Measurements from ENCODE around the gene YJEFN3. TPM values are rescaled to one million over a fixed set of nuclear protein-coding genes. Genes with fewer than 3 reads are reported as not detected.

Gene YJEFN3
- total RNA-seq, 1 experiment from 2014 or later: 11.1 TPM

DNA sequence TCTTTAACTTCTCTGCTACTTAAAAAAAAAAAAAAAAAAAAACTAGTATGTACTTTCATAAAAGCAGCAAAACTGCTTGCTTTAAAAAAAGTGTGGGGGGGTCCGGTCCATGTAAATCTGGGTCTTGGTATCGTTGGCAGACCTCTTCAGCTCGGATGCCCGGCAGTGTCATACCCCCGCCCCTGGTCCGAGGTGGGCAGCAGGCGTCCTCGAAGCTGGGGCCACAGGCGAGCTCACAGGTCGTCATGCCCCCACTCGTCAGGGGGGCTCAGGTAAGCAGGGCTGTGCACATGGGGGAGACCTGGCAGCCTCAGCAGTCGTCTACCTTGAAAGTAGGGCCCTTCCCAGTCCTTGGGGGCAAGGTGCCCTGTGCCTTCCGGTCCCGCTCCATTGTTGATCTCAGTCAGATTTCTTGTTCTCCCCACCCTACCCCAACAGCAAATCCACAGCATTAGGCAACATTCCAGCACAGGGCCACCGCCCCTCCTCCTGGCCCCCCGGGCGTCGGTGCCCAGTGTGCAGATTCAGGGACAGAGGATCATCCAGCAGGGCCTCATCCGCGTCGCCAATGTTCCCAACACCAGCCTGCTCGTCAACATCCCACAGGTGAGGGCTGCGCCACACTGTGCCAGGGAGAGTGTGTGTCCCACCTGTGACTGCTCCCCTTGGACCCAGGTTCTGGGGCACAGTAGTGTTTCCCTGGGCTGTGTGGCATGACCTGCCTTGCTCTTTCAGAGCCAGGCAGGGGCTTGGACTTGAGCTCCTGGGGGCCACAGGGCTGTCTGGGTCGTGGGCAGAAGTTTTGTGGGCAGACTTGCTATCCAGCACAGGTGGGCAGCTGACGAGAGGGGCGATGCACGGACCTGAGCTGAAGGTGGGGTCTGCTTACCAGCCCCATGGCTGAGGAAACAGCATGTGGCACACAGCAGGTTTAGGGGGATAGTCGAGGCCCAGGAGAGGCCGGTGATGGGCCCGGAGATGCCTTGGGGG lies 32.8 kb upstream of the YJEFN3 start (continued):
- TF ChIP-seq, protein P1, sequence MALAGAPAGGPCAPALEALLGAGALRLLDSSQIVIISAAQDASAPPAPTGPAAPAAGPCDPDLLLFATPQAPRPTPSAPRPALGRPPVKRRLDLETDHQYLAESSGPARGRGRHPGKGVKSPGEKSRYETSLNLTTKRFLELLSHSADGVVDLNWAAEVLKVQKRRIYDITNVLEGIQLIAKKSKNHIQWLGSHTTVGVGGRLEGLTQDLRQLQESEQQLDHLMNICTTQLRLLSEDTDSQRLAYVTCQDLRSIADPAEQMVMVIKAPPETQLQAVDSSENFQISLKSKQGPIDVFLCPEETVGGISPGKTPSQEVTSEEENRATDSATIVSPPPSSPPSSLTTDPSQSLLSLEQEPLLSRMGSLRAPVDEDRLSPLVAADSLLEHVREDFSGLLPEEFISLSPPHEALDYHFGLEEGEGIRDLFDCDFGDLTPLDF (CRISPR knock-in tag; IDR thresholded peaks at IDR 0.05): no peak
- TF ChIP-seq, protein P2, sequence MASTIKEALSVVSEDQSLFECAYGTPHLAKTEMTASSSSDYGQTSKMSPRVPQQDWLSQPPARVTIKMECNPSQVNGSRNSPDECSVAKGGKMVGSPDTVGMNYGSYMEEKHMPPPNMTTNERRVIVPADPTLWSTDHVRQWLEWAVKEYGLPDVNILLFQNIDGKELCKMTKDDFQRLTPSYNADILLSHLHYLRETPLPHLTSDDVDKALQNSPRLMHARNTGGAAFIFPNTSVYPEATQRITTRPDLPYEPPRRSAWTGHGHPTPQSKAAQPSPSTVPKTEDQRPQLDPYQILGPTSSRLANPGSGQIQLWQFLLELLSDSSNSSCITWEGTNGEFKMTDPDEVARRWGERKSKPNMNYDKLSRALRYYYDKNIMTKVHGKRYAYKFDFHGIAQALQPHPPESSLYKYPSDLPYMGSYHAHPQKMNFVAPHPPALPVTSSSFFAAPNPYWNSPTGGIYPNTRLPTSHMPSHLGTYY (CRISPR knock-in tag; IDR thresholded peaks at IDR 0.05): no peak

DNA sequence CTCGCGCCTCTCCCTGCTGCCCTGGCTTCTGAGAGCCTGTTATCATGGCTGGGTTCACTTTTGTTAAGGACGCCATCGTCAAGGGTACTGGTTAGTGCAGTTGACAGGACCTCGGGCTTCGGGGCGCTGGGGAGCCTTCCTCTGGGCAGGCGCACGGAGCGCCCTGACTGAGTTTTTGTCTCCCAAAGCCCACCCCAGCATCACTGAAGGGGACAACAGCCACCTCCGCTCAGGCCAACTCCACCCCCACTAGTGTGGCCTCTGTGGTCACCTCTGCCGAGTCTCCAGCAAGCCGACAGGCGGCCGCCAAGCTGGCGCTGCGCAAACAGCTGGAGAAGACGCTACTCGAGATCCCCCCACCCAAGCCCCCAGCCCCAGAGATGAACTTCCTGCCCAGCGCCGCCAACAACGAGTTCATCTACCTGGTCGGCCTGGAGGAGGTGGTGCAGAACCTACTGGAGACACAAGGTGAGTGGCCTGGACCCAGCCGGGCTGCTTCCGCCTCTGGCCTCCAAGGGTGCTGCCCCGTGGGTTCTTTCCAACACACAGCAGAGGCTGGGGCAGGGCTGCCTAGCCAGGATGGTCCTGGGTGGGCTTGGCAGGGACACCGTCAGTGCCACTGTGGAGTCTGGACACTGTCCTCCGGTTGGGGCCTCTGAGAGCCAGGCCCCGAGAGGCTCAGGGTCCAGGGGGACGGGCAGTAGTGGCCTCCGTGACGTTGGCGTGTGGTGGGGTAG lies 30.3 kb upstream of the YJEFN3 start:
- H3K4me1 Mint-ChIP-seq: no peaks in the 10 kb centered on the region
- DNase-seq (ENCODE audit: low spot score): no peak
- TF ChIP-seq ETV6 (CRISPR knock-in tag; IDR thresholded peaks at IDR 0.05): no peak
- TF ChIP-seq SOX15 (CRISPR knock-in tag; IDR thresholded peaks at IDR 0.05): no peak
- TF ChIP-seq MYBL2 (CRISPR knock-in tag; IDR thresholded peaks at IDR 0.05): no peak
- TF ChIP-seq, protein P3, sequence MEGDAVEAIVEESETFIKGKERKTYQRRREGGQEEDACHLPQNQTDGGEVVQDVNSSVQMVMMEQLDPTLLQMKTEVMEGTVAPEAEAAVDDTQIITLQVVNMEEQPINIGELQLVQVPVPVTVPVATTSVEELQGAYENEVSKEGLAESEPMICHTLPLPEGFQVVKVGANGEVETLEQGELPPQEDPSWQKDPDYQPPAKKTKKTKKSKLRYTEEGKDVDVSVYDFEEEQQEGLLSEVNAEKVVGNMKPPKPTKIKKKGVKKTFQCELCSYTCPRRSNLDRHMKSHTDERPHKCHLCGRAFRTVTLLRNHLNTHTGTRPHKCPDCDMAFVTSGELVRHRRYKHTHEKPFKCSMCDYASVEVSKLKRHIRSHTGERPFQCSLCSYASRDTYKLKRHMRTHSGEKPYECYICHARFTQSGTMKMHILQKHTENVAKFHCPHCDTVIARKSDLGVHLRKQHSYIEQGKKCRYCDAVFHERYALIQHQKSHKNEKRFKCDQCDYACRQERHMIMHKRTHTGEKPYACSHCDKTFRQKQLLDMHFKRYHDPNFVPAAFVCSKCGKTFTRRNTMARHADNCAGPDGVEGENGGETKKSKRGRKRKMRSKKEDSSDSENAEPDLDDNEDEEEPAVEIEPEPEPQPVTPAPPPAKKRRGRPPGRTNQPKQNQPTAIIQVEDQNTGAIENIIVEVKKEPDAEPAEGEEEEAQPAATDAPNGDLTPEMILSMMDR (IDR thresholded peaks at IDR 0.05): no peak
- TF ChIP-seq, protein P4, sequence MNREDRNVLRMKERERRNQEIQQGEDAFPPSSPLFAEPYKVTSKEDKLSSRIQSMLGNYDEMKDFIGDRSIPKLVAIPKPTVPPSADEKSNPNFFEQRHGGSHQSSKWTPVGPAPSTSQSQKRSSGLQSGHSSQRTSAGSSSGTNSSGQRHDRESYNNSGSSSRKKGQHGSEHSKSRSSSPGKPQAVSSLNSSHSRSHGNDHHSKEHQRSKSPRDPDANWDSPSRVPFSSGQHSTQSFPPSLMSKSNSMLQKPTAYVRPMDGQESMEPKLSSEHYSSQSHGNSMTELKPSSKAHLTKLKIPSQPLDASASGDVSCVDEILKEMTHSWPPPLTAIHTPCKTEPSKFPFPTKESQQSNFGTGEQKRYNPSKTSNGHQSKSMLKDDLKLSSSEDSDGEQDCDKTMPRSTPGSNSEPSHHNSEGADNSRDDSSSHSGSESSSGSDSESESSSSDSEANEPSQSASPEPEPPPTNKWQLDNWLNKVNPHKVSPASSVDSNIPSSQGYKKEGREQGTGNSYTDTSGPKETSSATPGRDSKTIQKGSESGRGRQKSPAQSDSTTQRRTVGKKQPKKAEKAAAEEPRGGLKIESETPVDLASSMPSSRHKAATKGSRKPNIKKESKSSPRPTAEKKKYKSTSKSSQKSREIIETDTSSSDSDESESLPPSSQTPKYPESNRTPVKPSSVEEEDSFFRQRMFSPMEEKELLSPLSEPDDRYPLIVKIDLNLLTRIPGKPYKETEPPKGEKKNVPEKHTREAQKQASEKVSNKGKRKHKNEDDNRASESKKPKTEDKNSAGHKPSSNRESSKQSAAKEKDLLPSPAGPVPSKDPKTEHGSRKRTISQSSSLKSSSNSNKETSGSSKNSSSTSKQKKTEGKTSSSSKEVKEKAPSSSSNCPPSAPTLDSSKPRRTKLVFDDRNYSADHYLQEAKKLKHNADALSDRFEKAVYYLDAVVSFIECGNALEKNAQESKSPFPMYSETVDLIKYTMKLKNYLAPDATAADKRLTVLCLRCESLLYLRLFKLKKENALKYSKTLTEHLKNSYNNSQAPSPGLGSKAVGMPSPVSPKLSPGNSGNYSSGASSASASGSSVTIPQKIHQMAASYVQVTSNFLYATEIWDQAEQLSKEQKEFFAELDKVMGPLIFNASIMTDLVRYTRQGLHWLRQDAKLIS (CRISPR knock-in tag; IDR thresholded peaks at IDR 0.05; ENCODE audit: borderline replicate concordance): no peak
- TF ChIP-seq, protein P5, sequence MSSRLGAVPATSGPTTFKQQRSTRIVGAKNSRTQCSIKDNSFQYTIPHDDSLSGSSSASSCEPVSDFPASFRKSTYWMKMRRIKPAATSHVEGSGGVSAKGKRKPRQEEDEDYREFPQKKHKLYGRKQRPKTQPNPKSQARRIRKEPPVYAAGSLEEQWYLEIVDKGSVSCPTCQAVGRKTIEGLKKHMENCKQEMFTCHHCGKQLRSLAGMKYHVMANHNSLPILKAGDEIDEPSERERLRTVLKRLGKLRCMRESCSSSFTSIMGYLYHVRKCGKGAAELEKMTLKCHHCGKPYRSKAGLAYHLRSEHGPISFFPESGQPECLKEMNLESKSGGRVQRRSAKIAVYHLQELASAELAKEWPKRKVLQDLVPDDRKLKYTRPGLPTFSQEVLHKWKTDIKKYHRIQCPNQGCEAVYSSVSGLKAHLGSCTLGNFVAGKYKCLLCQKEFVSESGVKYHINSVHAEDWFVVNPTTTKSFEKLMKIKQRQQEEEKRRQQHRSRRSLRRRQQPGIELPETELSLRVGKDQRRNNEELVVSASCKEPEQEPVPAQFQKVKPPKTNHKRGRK (CRISPR knock-in tag; IDR thresholded peaks at IDR 0.05; ENCODE audit: borderline replicate concordance): no peak
- TF ChIP-seq, protein P6, sequence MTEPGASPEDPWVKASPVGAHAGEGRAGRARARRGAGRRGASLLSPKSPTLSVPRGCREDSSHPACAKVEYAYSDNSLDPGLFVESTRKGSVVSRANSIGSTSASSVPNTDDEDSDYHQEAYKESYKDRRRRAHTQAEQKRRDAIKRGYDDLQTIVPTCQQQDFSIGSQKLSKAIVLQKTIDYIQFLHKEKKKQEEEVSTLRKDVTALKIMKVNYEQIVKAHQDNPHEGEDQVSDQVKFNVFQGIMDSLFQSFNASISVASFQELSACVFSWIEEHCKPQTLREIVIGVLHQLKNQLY (CRISPR knock-in tag; IDR thresholded peaks at IDR 0.05): no peak
- TF ChIP-seq, protein P7, sequence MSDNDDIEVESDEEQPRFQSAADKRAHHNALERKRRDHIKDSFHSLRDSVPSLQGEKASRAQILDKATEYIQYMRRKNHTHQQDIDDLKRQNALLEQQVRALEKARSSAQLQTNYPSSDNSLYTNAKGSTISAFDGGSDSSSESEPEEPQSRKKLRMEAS (CRISPR knock-in tag; IDR thresholded peaks at IDR 0.05): no peak
- no peak for TF ChIP-seq OVOL2 (CRISPR knock-in tag; IDR thresholded peaks at IDR 0.05; ENCODE audit: borderline replicate concordance)
- no peaks in the 10 kb centered on the region for H3K27me3 Mint-ChIP-seq (ENCODE audit: low read depth)
- H3K4me3 Mint-ChIP-seq: no peak overlapping the region
- H3K36me3 Mint-ChIP-seq: peaks cover 68% of the 10 kb centered on the region
- ATAC-seq: no peak
- H3K9me3 Mint-ChIP-seq: no peaks in the 10 kb centered on the region
- H3K27ac Mint-ChIP-seq: no peak overlapping the region
- ChIA-PET CTCF (no interaction called here), POLR2A (no interaction called here)
